SK-N-SH treated with all-trans-retinoic acid at 6 μM for 48 hours (cell line): Measurements from ENCODE around the gene MCFD2.

ENCODE experiments used
- ARNTL ChIP-seq: fragments of 450-650 bp; formaldehyde crosslinking; IDR thresholded peaks from 2 replicates; pipeline ENCODE4 v1.5.0; 2020; ENCODE audit warnings: low read depth, mild to moderate bottlenecking, moderate library complexity, borderline replicate concordance
- BACH2 ChIP-seq: fragments of 250-450 bp; sonication (Bioruptor Pico); IDR thresholded peaks from 2 replicates; pipeline ENCODE4 v1.9.0; 2021; ENCODE audit warnings: mild to moderate bottlenecking, borderline replicate concordance
- CREB5 ChIP-seq: fragments of 250-450 bp; sonication (Bioruptor Pico); IDR thresholded peaks from 2 replicates; pipeline ENCODE4 v1.5.1; 2020; ENCODE audit warnings: low read depth, mild to moderate bottlenecking, moderate library complexity
- ESRRG ChIP-seq: fragments of 250-450 bp; sonication (Bioruptor Pico); IDR thresholded peaks from 2 replicates; pipeline ENCODE4 v1.6.1; 2021; ENCODE audit warnings: mild to moderate bottlenecking
- PATZ1 ChIP-seq: fragments of 250-450 bp; sonication (Bioruptor Pico); IDR thresholded peaks from 2 replicates; pipeline ENCODE4 v1.8.0; 2020; ENCODE audit warnings: mild to moderate bottlenecking, moderate library complexity, borderline replicate concordance
- TSHZ2 ChIP-seq: fragments of 250-450 bp; sonication (Bioruptor Pico); IDR thresholded peaks from 2 replicates; pipeline ENCODE4 v1.5.0; 2020; ENCODE audit warnings: mild to moderate bottlenecking, moderate library complexity

GRCh38 chr2:46963210-46963609 lies 47.6 kb upstream of the MCFD2 start:
- TF ChIP-seq PATZ1 (CRISPR knock-in tag) (no peak), BACH2 (no peak), ESRRG (CRISPR knock-in tag) (no peak), TSHZ2 (CRISPR knock-in tag) (no peak), ARNTL (CRISPR knock-in tag) (no peak), CREB5 (CRISPR knock-in tag) (no peak)
